Stimulated activated naive B cell treated with anti-CD40 and anti-IgM and Interleukin-4, amounts not matched to agents 10 μg/mL and 1 μg/mL and 100 μg/mL, for 72 hours (primary cell): ENCODE measurements around the gene MRPS21.

ENCODE experiments used
- ATAC-seq, 2 donors: fragments of 150-1000 bp; cut with Tn5 transposase; replicated peaks; 2 replicates each; pipeline ENCODE4 v1.10.0; 2021; ENCODE audit warnings: moderate library complexity in 1 of 2
- DNase-seq: peaks from one replicate; pipeline ENCODE4 v3.0.0; 2021
- H3K27ac Mint-ChIP-seq: one replicate; pipeline ENCODE4 v1.8.0; 2022; ENCODE audit warnings: mild to moderate bottlenecking, mixed read lengths
- H3K27me3 Mint-ChIP-seq, 2 donors: one replicate each; pipeline ENCODE4 v1.8.0; 2022; ENCODE audit warnings: mixed read lengths in 2 of 2
- H3K36me3 Mint-ChIP-seq, 2 donors: one replicate each; pipeline ENCODE4 v1.8.0; 2022; ENCODE audit warnings: mixed read lengths in 2 of 2, mild to moderate bottlenecking in 1 of 2
- H3K4me1 Mint-ChIP-seq, 2 donors: one replicate each; pipeline ENCODE4 v1.8.0; 2022; ENCODE audit warnings: mixed read lengths in 2 of 2, mild to moderate bottlenecking in 1 of 2
- H3K4me3 Mint-ChIP-seq, 2 donors: one replicate each; pipeline ENCODE4 v1.8.0; 2022; ENCODE audit warnings: mild to moderate bottlenecking in 2 of 2, mixed read lengths in 2 of 2, moderate library complexity in 1 of 2
- H3K9me3 Mint-ChIP-seq, 2 donors: one replicate each; pipeline ENCODE4 v1.8.0; 2022; ENCODE audit warnings: mixed read lengths in 2 of 2, mild to moderate bottlenecking in 1 of 2

Gene MRPS21

GRCh38 chr1:150293433-150294253 lies at the start of gene MRPS21:
MRPS21 (plus strand) TSS chr1:150293861; CDS start chr1:150294367, 506 bp downstream.
- Mint-ChIP-seq H3K36me3 (peaks cover 16 to 20% of the 10 kb centered on the region in 2 donors), H3K4me1 (peaks cover 17 to 33% of the 10 kb centered on the region in 2 donors), H3K27ac (peak within 1 kb of the TSS; percentile 99), H3K9me3 (no peaks in the 10 kb centered on the region), H3K27me3 (peaks cover 2 to 5% of the 10 kb centered on the region in 2 donors), H3K4me3 (peak within 1 kb of the TSS; percentile 90 to 99)
- DNase-seq (peak; percentile 88), ATAC-seq (peak; percentile 100)

GRCh38 chr1:150249936-150250335 lies 43.7 kb upstream of the MRPS21 start:
- Mint-ChIP-seq H3K36me3 (no peaks in the 10 kb centered on the region), H3K27ac (no peak overlapping the region), H3K4me1 (no peaks in the 10 kb centered on the region), H3K27me3 (peaks cover 8 to 11% of the 10 kb centered on the region in 2 donors), H3K9me3 (no peaks in the 10 kb centered on the region), H3K4me3 (no peak overlapping the region)
- ATAC-seq = no peak
- DNase-seq = no peak

GRCh38 chr1:150256198-150256553 lies 37.5 kb upstream of the MRPS21 start:
- no peaks in the 10 kb centered on the region for H3K36me3 Mint-ChIP-seq
- H3K27me3 Mint-ChIP-seq = peaks cover 44 to 56% of the 10 kb centered on the region in 2 donors
- ATAC-seq (peak in 1 of 2 donors; percentile 15), DNase-seq (no peak)
- no peak overlapping the region for H3K27ac Mint-ChIP-seq
- H3K4me3 Mint-ChIP-seq = peak overlapping the region; percentile 69 to 70
- peaks cover 14 to 26% of the 10 kb centered on the region in 2 donors for H3K4me1 Mint-ChIP-seq
- no peaks in the 10 kb centered on the region for H3K9me3 Mint-ChIP-seq

GRCh38 chr1:150256554-150257341 lies 36.9 kb upstream of the MRPS21 start:
- Mint-ChIP-seq H3K27me3 (peaks cover 44 to 56% of the 10 kb centered on the region in 2 donors), H3K4me3 (peak overlapping the region; percentile 69 to 70), H3K4me1 (peaks cover 14 to 26% of the 10 kb centered on the region in 2 donors), H3K9me3 (no peaks in the 10 kb centered on the region), H3K36me3 (no peaks in the 10 kb centered on the region), H3K27ac (no peak overlapping the region)
- ATAC-seq (no peak), DNase-seq (no peak)

GRCh38 chr1:150257624-150258585 lies 35.8 kb upstream of the MRPS21 start, which contains the start of gene CA14:
CA14 (plus strand) TSS chr1:150257774; CDS start chr1:150258129, 355 bp downstream.
- peaks cover 14 to 26% of the 10 kb centered on the region in 2 donors for H3K4me1 Mint-ChIP-seq
- H3K27ac Mint-ChIP-seq = no peak within 1 kb of the TSS
- H3K4me3 Mint-ChIP-seq = peak within 1 kb of the TSS in 1 of 2 donors; percentile 69
- H3K9me3 Mint-ChIP-seq = no peaks in the 10 kb centered on the region
- DNase-seq (no peak), ATAC-seq (no peak)
- no peaks in the 10 kb centered on the region for H3K36me3 Mint-ChIP-seq
- H3K27me3 Mint-ChIP-seq = peaks cover 44 to 56% of the 10 kb centered on the region in 2 donors

GRCh38 chr1:150259217-150259616 lies 34.4 kb upstream of the MRPS21 start:
- H3K9me3 Mint-ChIP-seq = no peaks in the 10 kb centered on the region
- H3K4me1 Mint-ChIP-seq = peaks cover 14 to 26% of the 10 kb centered on the region in 2 donors
- H3K27me3 Mint-ChIP-seq = peaks cover 35 to 45% of the 10 kb centered on the region in 2 donors
- ATAC-seq (no peak), DNase-seq (no peak)
- no peak overlapping the region for H3K4me3 Mint-ChIP-seq
- H3K27ac Mint-ChIP-seq = no peak overlapping the region
- peaks cover 4% of the 10 kb centered on the region in 2 donors for H3K36me3 Mint-ChIP-seq

GRCh38 chr1:150259758-150260669 lies 33.6 kb upstream of the MRPS21 start:
- H3K4me1 Mint-ChIP-seq = peaks cover 14 to 26% of the 10 kb centered on the region in 2 donors
- H3K27me3 Mint-ChIP-seq = peaks cover 35 to 45% of the 10 kb centered on the region in 2 donors
- H3K4me3 Mint-ChIP-seq = no peak overlapping the region
- H3K9me3 Mint-ChIP-seq = no peaks in the 10 kb centered on the region
- no peak overlapping the region for H3K27ac Mint-ChIP-seq
- DNase-seq = no peak
- ATAC-seq = no peak
- H3K36me3 Mint-ChIP-seq = peaks cover 4 to 9% of the 10 kb centered on the region in 2 donors

GRCh38 chr1:150261367-150261766 lies 32.3 kb upstream of the MRPS21 start:
- DNase-seq (no peak), ATAC-seq (no peak)
- H3K36me3 Mint-ChIP-seq = peaks cover 5 to 21% of the 10 kb centered on the region in 2 donors
- no peak overlapping the region for H3K27ac Mint-ChIP-seq
- H3K27me3 Mint-ChIP-seq = peaks cover 31 to 40% of the 10 kb centered on the region in 2 donors
- peaks cover 9 to 19% of the 10 kb centered on the region in 2 donors for H3K4me1 Mint-ChIP-seq
- H3K9me3 Mint-ChIP-seq = no peaks in the 10 kb centered on the region
- H3K4me3 Mint-ChIP-seq = no peak overlapping the region

- H3K27ac Mint-ChIP-seq = peak overlapping the region; percentile 85
- H3K27me3 Mint-ChIP-seq = peaks cover 18 to 27% of the 10 kb centered on the region in 2 donors
- H3K36me3 Mint-ChIP-seq = peaks cover 12 to 33% of the 10 kb centered on the region in 2 donors
- H3K9me3 Mint-ChIP-seq = no peaks in the 10 kb centered on the region
- ATAC-seq (no peak), DNase-seq (no peak)
- H3K4me1 Mint-ChIP-seq = peaks cover 15 to 19% of the 10 kb centered on the region in 2 donors
- no peak overlapping the region for H3K4me3 Mint-ChIP-seq
Observed at GRCh38 chr1:150262388-150263320, 31.0 kb upstream of the MRPS21 start.

- Mint-ChIP-seq H3K27ac (no peak overlapping the region), H3K36me3 (peaks cover 20 to 42% of the 10 kb centered on the region in 2 donors), H3K4me1 (peaks cover 19 to 23% of the 10 kb centered on the region in 2 donors), H3K9me3 (no peaks in the 10 kb centered on the region), H3K27me3 (peaks cover 11 to 18% of the 10 kb centered on the region in 2 donors), H3K4me3 (no peak overlapping the region)
- ATAC-seq (no peak), DNase-seq (no peak)
Observed at GRCh38 chr1:150263549-150263948, 30.1 kb upstream of the MRPS21 start.

- peaks cover 0 to 14% of the 10 kb centered on the region in 2 donors for H3K27me3 Mint-ChIP-seq
- H3K4me1 Mint-ChIP-seq = peaks cover 25 to 44% of the 10 kb centered on the region in 2 donors
- H3K9me3 Mint-ChIP-seq = no peaks in the 10 kb centered on the region
- DNase-seq (no peak), ATAC-seq (no peak)
- H3K36me3 Mint-ChIP-seq = peaks cover 22 to 47% of the 10 kb centered on the region in 2 donors
- peak overlapping the region; percentile 99 for H3K27ac Mint-ChIP-seq
- H3K4me3 Mint-ChIP-seq = peak overlapping the region; percentile 92 to 94
Observed at GRCh38 chr1:150267896-150268295, 25.8 kb upstream of the MRPS21 start.

- Mint-ChIP-seq H3K4me1 (peaks cover 25 to 46% of the 10 kb centered on the region in 2 donors), H3K36me3 (peaks cover 20 to 44% of the 10 kb centered on the region in 2 donors), H3K27me3 (peaks cover 0 to 16% of the 10 kb centered on the region in 2 donors), H3K4me3 (peak overlapping the region; percentile 92 to 94), H3K9me3 (no peaks in the 10 kb centered on the region), H3K27ac (peak overlapping the region; percentile 99)
- ATAC-seq (peak; percentile 64 to 66), DNase-seq (peak; percentile 26)
Observed at GRCh38 chr1:150268340-150268704, 25.3 kb upstream of the MRPS21 start.
